H9 (cell line): ENCODE results near the gene TKFC. TPM values are rescaled to one million over a fixed set of nuclear protein-coding genes. Genes with fewer than 3 reads are reported as not detected.

Experiments
- DNase-seq: peaks from one replicate; pipeline ENCODE4 v3.0.0-alpha.2; 2017
- H2AFZ ChIP-seq: one replicate; pipeline ENCODE4 v1.6.1; 2013; ENCODE audit warnings: mild to moderate bottlenecking, low read length, control low read depth, moderate library complexity
- H2AK5ac ChIP-seq: 2 replicates; pipeline ENCODE4 v1.6.1; 2013; ENCODE audit warnings: low read length, control low read depth, mixed read lengths; ENCODE audit not compliant: insufficient read length
- H2BK120ac ChIP-seq: one replicate; pipeline ENCODE4 v1.6.1; 2013; ENCODE audit warnings: low read depth, mild to moderate bottlenecking, low read length, control low read depth, inconsistent platforms; ENCODE audit not compliant: poor library complexity, severe bottlenecking
- H2BK12ac ChIP-seq: 2 replicates; pipeline ENCODE4 v1.6.1; 2013; ENCODE audit warnings: low read length, control low read depth, mixed read lengths, low read depth; ENCODE audit not compliant: insufficient read length
- H2BK15ac ChIP-seq: 2 replicates; pipeline ENCODE4 v1.6.1; 2013; ENCODE audit warnings: low read depth, low read length, control low read depth
- H2BK20ac ChIP-seq: one replicate; pipeline ENCODE4 v1.6.1; 2013; ENCODE audit warnings: low read depth, mild to moderate bottlenecking, low read length, control low read depth, inconsistent platforms; ENCODE audit not compliant: poor library complexity, severe bottlenecking
- H2BK5ac ChIP-seq: 2 replicates; pipeline ENCODE4 v1.6.1; 2013; ENCODE audit warnings: low read length, control low read depth, mixed read lengths; ENCODE audit not compliant: insufficient read length
- H3K14ac ChIP-seq: 2 replicates; pipeline ENCODE4 v1.6.1; 2013; ENCODE audit warnings: low read length, control low read depth; ENCODE audit not compliant: insufficient read depth
- H3K18ac ChIP-seq: 2 replicates; pipeline ENCODE4 v1.6.1; 2013; ENCODE audit warnings: low read depth, mild to moderate bottlenecking, mixed read lengths, low read length, control low read depth; ENCODE audit not compliant: insufficient read length
- H3K23ac ChIP-seq: 2 replicates; pipeline ENCODE4 v1.6.1; 2013; ENCODE audit warnings: low read length, control low read depth, mixed read lengths, low read depth; ENCODE audit not compliant: insufficient read length
- H3K23me2 ChIP-seq: 2 replicates; pipeline ENCODE4 v1.6.1; 2013; ENCODE audit warnings: low read depth, mild to moderate bottlenecking, mixed read lengths, low read length, control low read depth; ENCODE audit not compliant: insufficient read length, poor library complexity, severe bottlenecking
- H3K27ac ChIP-seq: 2 replicates; pipeline ENCODE4 v1.5.1; 2013; ENCODE audit warnings: low read length, control low read depth, mixed read lengths, low read depth; ENCODE audit not compliant: insufficient read length
- H3K27me3 ChIP-seq: 2 replicates; pipeline ENCODE4 v1.6.1; 2013; ENCODE audit warnings: low read length, control low read depth, inconsistent platforms; ENCODE audit not compliant: insufficient read depth
- H3K4ac ChIP-seq: 2 replicates; pipeline ENCODE4 v1.6.1; 2013; ENCODE audit warnings: low read depth, mild to moderate bottlenecking, control low read depth, inconsistent platforms, low read length, moderate library complexity
- H3K4me1 ChIP-seq: 2 replicates; pipeline ENCODE4 v1.6.1; 2013; ENCODE audit warnings: low read length, control low read depth, inconsistent platforms; ENCODE audit not compliant: insufficient read depth
- H3K4me2 ChIP-seq: 2 replicates; pipeline ENCODE4 v1.6.1; 2013; ENCODE audit warnings: low read length, control low read depth, mixed read lengths; ENCODE audit not compliant: insufficient read length, insufficient read depth
- H3K56ac ChIP-seq: 2 replicates; pipeline ENCODE4 v1.6.1; 2013; ENCODE audit warnings: low read depth, mild to moderate bottlenecking, mixed read lengths, low read length, control low read depth; ENCODE audit not compliant: insufficient read length
- H3K79me1 ChIP-seq: 2 replicates; pipeline ENCODE4 v1.6.1; 2013; ENCODE audit warnings: low read depth, mild to moderate bottlenecking, moderate library complexity, low read length, control low read depth, inconsistent platforms; ENCODE audit not compliant: insufficient read depth, poor library complexity, severe bottlenecking
- H3K79me2 ChIP-seq: 2 replicates; pipeline ENCODE4 v1.6.1; 2013; ENCODE audit warnings: low read length, control low read depth, inconsistent platforms; ENCODE audit not compliant: insufficient read depth
- H3K9ac ChIP-seq: 2 replicates; pipeline ENCODE4 v1.6.1; 2013; ENCODE audit warnings: low read length, control low read depth, mixed read lengths; ENCODE audit not compliant: insufficient read length; ENCODE audit errors: extremely low read depth
- H3K9me3 ChIP-seq: one replicate; pipeline ENCODE4 v1.6.1; 2013; ENCODE audit warnings: low read depth, low read length, inconsistent platforms; ENCODE audit not compliant: control insufficient read depth
- H3T11ph ChIP-seq: one replicate; pipeline ENCODE4 v1.6.1; 2013; ENCODE audit warnings: mild to moderate bottlenecking, low read length, control low read depth, inconsistent platforms
- H4K20me1 ChIP-seq: one replicate; pipeline ENCODE4 v1.6.1; 2013; ENCODE audit not compliant: control insufficient read depth, insufficient read length, insufficient read depth
- H4K5ac ChIP-seq: 2 replicates; pipeline ENCODE4 v1.6.1; 2013; ENCODE audit warnings: low read depth, mild to moderate bottlenecking, mixed read lengths, low read length, control low read depth; ENCODE audit not compliant: insufficient read length
- H4K8ac ChIP-seq: replicated peaks from 2 replicates; pipeline ENCODE4 v1.6.1; 2013; ENCODE audit warnings: low read length, control low read depth, mixed read lengths, low read depth; ENCODE audit not compliant: insufficient read length
- H4K91ac ChIP-seq: 2 replicates; pipeline ENCODE4 v1.6.1; 2013; ENCODE audit warnings: low read depth, mild to moderate bottlenecking, moderate library complexity, mixed read lengths, low read length, control low read depth; ENCODE audit not compliant: insufficient read length
- H3K27ac Mint-ChIP-seq, 3 experiments: 2 replicates in 2 of 3; 3 replicates in 1 of 3; pipeline ENCODE4 v1.8.0; 2020 to 2021; ENCODE audit warnings: mixed read lengths in 3 of 3, mild to moderate bottlenecking in 1 of 3, moderate library complexity in 1 of 3
- H3K27me3 Mint-ChIP-seq: 2 replicates; pipeline ENCODE4 v1.8.0; 2021; ENCODE audit warnings: low read depth, mild to moderate bottlenecking, moderate library complexity, mixed read lengths
- H3K36me3 Mint-ChIP-seq, 3 experiments: 2 replicates in 2 of 3; 3 replicates in 1 of 3; pipeline ENCODE4 v1.8.0; 2020 to 2021; ENCODE audit warnings: low read depth in 3 of 3, mixed read lengths in 3 of 3; ENCODE audit not compliant: insufficient read depth in 1 of 3
- H3K4me1 Mint-ChIP-seq, 2 experiments: 2 replicates each; pipeline ENCODE4 v1.8.0; 2020; ENCODE audit warnings: mixed read lengths in 2 of 2
- H3K4me3 Mint-ChIP-seq, 2 experiments: 2 replicates in 1 of 2; 3 replicates in 1 of 2; pipeline ENCODE4 v1.8.0; 2020 to 2021; ENCODE audit warnings: mild to moderate bottlenecking in 2 of 2, mixed read lengths in 2 of 2, moderate library complexity in 1 of 2
- H3K9me3 Mint-ChIP-seq, 2 experiments: 2 replicates in 1 of 2; 3 replicates in 1 of 2; pipeline ENCODE4 v1.8.0; 2020; ENCODE audit warnings: mild to moderate bottlenecking in 2 of 2, mixed read lengths in 2 of 2, moderate library complexity in 1 of 2
- CTCF ChIP-seq: fragments of 200-600 bp; sonication (generic); conservative IDR thresholded peaks from 3 replicates; pipeline ENCODE4 v1.8.0; 2021; ENCODE audit warnings: antibody characterized with exemption, mild to moderate bottlenecking
- WGBS: extraction: QIAGEN DNeasy Blood & Tissue Kit; methylation state at CpG from one replicate; pipeline ENCODE4 v1.1.7; 2013; ENCODE audit warnings: missing lambda C conversion rate, low lambda C conversion rate, mixed read lengths; ENCODE audit not compliant: insufficient read length; ENCODE audit errors: extremely low coverage; 5-methylcytosine and 5-hydroxymethylcytosine counted together
- total RNA-seq: library from RNA; stranded (reverse); gene quantifications from 2 replicates; pipeline ENCODE4 v1.2.1, GENCODE V29; 2021

TKFC gene
- total RNA-seq, 1 experiment from 2014 or later, result 59.0 TPM

DNA sequence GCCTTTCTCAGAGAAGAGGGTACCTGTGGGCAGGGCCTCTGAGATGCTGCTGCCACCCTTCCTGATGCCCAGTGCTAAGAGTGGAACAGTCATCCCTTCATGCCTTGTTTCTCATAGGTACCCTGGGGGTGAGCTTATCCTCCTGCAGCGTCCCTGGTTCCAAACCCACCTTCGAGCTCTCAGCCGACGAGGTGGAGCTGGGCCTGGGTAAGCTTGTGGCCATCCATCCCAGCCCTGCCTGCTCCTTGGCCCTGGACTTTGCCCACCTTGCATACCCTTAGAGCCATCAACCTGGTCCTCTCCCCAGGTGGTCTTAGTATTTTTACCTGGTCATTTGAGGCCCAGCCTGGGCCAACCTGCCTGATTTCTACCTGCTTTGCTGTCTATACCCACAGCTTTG lies 8.7 kb downstream of the TKFC start:
- no peak overlapping the region for H3K9ac ChIP-seq
- no peak overlapping the region for H2BK12ac ChIP-seq
- no peaks in the 10 kb centered on the region for H3K9me3 ChIP-seq
- no peak overlapping the region for H3T11ph ChIP-seq
- no peaks in the 10 kb centered on the region for H3K23me2 ChIP-seq
- no peak for DNase-seq
- no peaks in the 10 kb centered on the region for H3K79me1 ChIP-seq
- Mint-ChIP-seq H3K27me3 (no peaks in the 10 kb centered on the region), H3K4me1 (0 out of 4 replicates have a peak, but pooled peaks cover 0 to under 1% of the 10 kb centered on the region in 2 experiments), H3K4me3 (no peak overlapping the region), H3K27ac (no peak overlapping the region), H3K36me3 (peaks cover 5 to 49% (median 41%) of the 10 kb centered on the region in 3 experiments), H3K9me3 (no peaks in the 10 kb centered on the region; a peak in 1 of 5 replicates)
- H4K91ac ChIP-seq, result no peak overlapping the region
- no peaks in the 10 kb centered on the region for H3K4me1 ChIP-seq
- WGBS, result no CpG with 5 or more reads among the region's 4 CpGs
- no peak overlapping the region for H4K8ac ChIP-seq
- no peak overlapping the region for H3K23ac ChIP-seq
- no peak overlapping the region for H3K14ac ChIP-seq
- H3K4me2 ChIP-seq, result no peak overlapping the region
- no peak overlapping the region for H3K27ac ChIP-seq
- no peaks in the 10 kb centered on the region for H3K27me3 ChIP-seq
- no peak overlapping the region for H4K5ac ChIP-seq
- H3K79me2 ChIP-seq, result no peaks in the 10 kb centered on the region
- no peak overlapping the region for H2BK5ac ChIP-seq
- H3K56ac ChIP-seq, result no peak overlapping the region
- H2BK120ac ChIP-seq, result no peak overlapping the region
- H2BK15ac ChIP-seq, result no peak overlapping the region
- no peak overlapping the region for H3K18ac ChIP-seq
- no peak overlapping the region for H2AFZ ChIP-seq
- TF ChIP-seq CTCF, result no peak
- H2BK20ac ChIP-seq, result no peak overlapping the region
- no peaks in the 10 kb centered on the region for H4K20me1 ChIP-seq
- H2AK5ac ChIP-seq, result no peak overlapping the region
- no peak overlapping the region for H3K4ac ChIP-seq
